OCI-LY7 (cell line): ENCODE data around the gene PSMD4. TPM values are rescaled to one million over a fixed set of nuclear protein-coding genes. Genes with fewer than 3 reads are reported as not detected.

ENCODE experiments used
- BruUV-seq: library from RNA; stranded (reverse); fragments of 400-500 nt; replicated peaks from 2 replicates; lab custom pipeline; 2021; lab: Mats Ljungman, UMichigan
- CTCF ChIA-PET: fragments of 300-600 bp; sonication (Branson Sonifier 250); formaldehyde crosslinking; loops from one replicate; lab custom pipeline; 2022; ENCODE audit warnings: antibody characterized with exemption; ENCODE audit not compliant: unreplicated experiment; lab: Charles Lee
- POLR2A ChIA-PET: fragments of 300-600 bp; sonication (Branson Sonifier 250); formaldehyde crosslinking; loops from one replicate; lab custom pipeline; 2022; ENCODE audit warnings: antibody characterized with exemption; lab: Charles Lee
- DNase-seq: peaks from one replicate; pipeline ENCODE4 v3.0.0-alpha.2; 2015; ENCODE audit warnings: low spot score
- H2AFZ ChIP-seq: fragments of 200-600 bp; sonication (generic), shearing (Covaris generic); 2 replicates; pipeline ENCODE4 v1.6.1; 2014; ENCODE audit warnings: mild to moderate bottlenecking, antibody characterized with exemption, low read length, moderate library complexity
- H3K27ac ChIP-seq: fragments of 200-600 bp; sonication (generic); 2 replicates; pipeline ENCODE4 v1.5.1; 2014; ENCODE audit warnings: mixed run types, low read depth, mild to moderate bottlenecking, moderate library complexity, low read length, inconsistent platforms; ENCODE audit not compliant: poor library complexity, severe bottlenecking
- H3K36me3 ChIP-seq: fragments of 200-600 bp; sonication (generic); 2 replicates; pipeline ENCODE4 v1.6.1; 2014; ENCODE audit warnings: mild to moderate bottlenecking, antibody characterized with exemption, low read length, moderate library complexity, mixed read lengths; ENCODE audit not compliant: insufficient read depth
- H3K4me1 ChIP-seq: fragments of 200-600 bp; sonication (generic); 2 replicates; pipeline ENCODE4 v1.5.1; 2014; ENCODE audit warnings: mild to moderate bottlenecking, low read length; ENCODE audit not compliant: insufficient read depth, poor library complexity, severe bottlenecking
- H3K4me2 ChIP-seq: fragments of 200-600 bp; sonication (generic); 2 replicates; pipeline ENCODE4 v1.6.1; 2014; ENCODE audit warnings: mild to moderate bottlenecking, low read length
- H3K4me3 ChIP-seq: fragments of 200-600 bp; sonication (generic); 2 replicates; pipeline ENCODE4 v1.5.1; 2014; ENCODE audit warnings: mild to moderate bottlenecking, low read depth, low read length; ENCODE audit not compliant: poor library complexity, severe bottlenecking
- H3K79me2 ChIP-seq: fragments of 200-600 bp; sonication (generic); 2 replicates; pipeline ENCODE4 v1.6.1; 2016; ENCODE audit warnings: low read depth, mild to moderate bottlenecking, low read length, moderate library complexity, mixed read lengths; ENCODE audit not compliant: insufficient read depth
- H3K9me2 ChIP-seq: fragments of 200-600 bp; sonication (generic); 2 replicates; pipeline ENCODE4 v1.6.1; 2016; ENCODE audit warnings: mild to moderate bottlenecking, low read length, mixed read lengths; ENCODE audit not compliant: insufficient read depth
- H3K9me3 ChIP-seq: fragments of 200-600 bp; sonication (generic); 2 replicates; pipeline ENCODE4 v1.6.1; 2014; ENCODE audit warnings: mild to moderate bottlenecking, mixed run types, low read length, mixed read lengths
- H4K20me1 ChIP-seq: fragments of 200-600 bp; sonication (generic); 2 replicates; pipeline ENCODE4 v1.6.1; 2014; ENCODE audit warnings: mild to moderate bottlenecking, antibody characterized with exemption, low read length, moderate library complexity, mixed read lengths; ENCODE audit not compliant: insufficient read depth
- CTCF ChIP-seq: fragments of 200-600 bp; sonication (generic); conservative IDR thresholded peaks from 2 replicates; pipeline ENCODE4 v1.5.1; 2014; ENCODE audit warnings: mild to moderate bottlenecking, antibody characterized with exemption, low read length, moderate library complexity, mixed read lengths
- EZH2phosphoT487 ChIP-seq: fragments of 200-600 bp; sonication (generic); IDR thresholded peaks from 2 replicates; pipeline ENCODE4 v1.6.1; 2018; ENCODE audit warnings: low read depth, borderline replicate concordance, mild to moderate bottlenecking, mixed run types, antibody characterized with exemption, low read length, moderate library complexity, mixed read lengths
- intact Hi-C: fragments of 100-400 bp; cut with micrococcal nuclease; formaldehyde crosslinking; loops from one replicate; pipeline ENCODE4 v1.10.0; 2022; ENCODE audit not compliant: unreplicated experiment
- total RNA-seq, 2 experiments: library from RNA; depleted of rRNA in 1 of 2; stranded (reverse); fragments of >200 nt in 1 of 2; shearing (Covaris generic) in 1 of 2; gene quantifications; 2 replicates each; pipeline ENCODE4 v1.2.3, GENCODE V29; 2014 to 2022

Gene PSMD4
- total RNA-seq, 2 experiments from 2014 or later: 118 to 150 TPM

- Histone ChIP-seq H4K20me1 (peaks cover 4% of the 10 kb centered on the region; the same call in 1 of the 2 replicates), H3K79me2 (peaks cover 77% of the 10 kb centered on the region), H3K36me3 (peaks cover 68% of the 10 kb centered on the region), H3K9me2 (no peaks in the 10 kb centered on the region), H3K9me3 (no peaks in the 10 kb centered on the region), H2AFZ (no peak overlapping the region), H3K4me1 (no peaks in the 10 kb centered on the region), H3K4me3 (no peak overlapping the region), H3K4me2 (no peak overlapping the region), H3K27ac (no peak overlapping the region)
- POLR2A ChIA-PET: interaction anchor here (0.6 to 1.2 kb wide), 3 partner anchors 10 to 152 kb away, joined by 3 to 8 read pairs (median 3); partner anchors contain the start of gene MLLT11
- no TSS peak for BruUV-seq
- TF ChIP-seq EZH2phosphoT487 (no peak), CTCF (no peak)
- DNase-seq: no peak
- CTCF ChIA-PET: no interaction called here
- intact Hi-C loops: no loop called here
Measured at GRCh38 chr1:151211972-151212705, 42.4 kb upstream of the PSMD4 start.

GRCh38 chr1:151213560-151213959 lies 41.0 kb upstream of the PSMD4 start:
- Histone ChIP-seq H3K27ac (no peak overlapping the region), H2AFZ (no peak overlapping the region), H4K20me1 (peaks cover 4% of the 10 kb centered on the region; the same call in 1 of the 2 replicates), H3K4me2 (no peak overlapping the region), H3K9me3 (no peaks in the 10 kb centered on the region), H3K79me2 (peaks cover 79% of the 10 kb centered on the region), H3K4me3 (no peak overlapping the region), H3K4me1 (no peaks in the 10 kb centered on the region), H3K36me3 (peaks cover 66% of the 10 kb centered on the region), H3K9me2 (no peaks in the 10 kb centered on the region)
- POLR2A ChIA-PET: interaction anchor here (0.5 to 1.3 kb wide), 4 partner anchors 13 to 186 kb away, joined by 3 read pairs; partner anchors contain the start of genes PIP5K1A and PSMB4
- CTCF ChIA-PET: no interaction called here
- BruUV-seq: TSS peak; percentile 37
- intact Hi-C loops: no loop called here
- TF ChIP-seq EZH2phosphoT487: no peak
- TF ChIP-seq CTCF: no peak
- DNase-seq: no peak

GRCh38 chr1:151221616-151222015 lies 32.9 kb upstream of the PSMD4 start:
- H3K27ac ChIP-seq: no peak overlapping the region
- TF ChIP-seq CTCF (no peak), EZH2phosphoT487 (no peak)
- ChIA-PET CTCF (no interaction called here), POLR2A (interaction anchor here (0.8 kb wide), 1 partner anchor 10 kb away, joined by 3 read pairs; no protein-coding TSS in a partner anchor)
- intact Hi-C loops: no loop called here
- no peak overlapping the region for H2AFZ ChIP-seq
- H3K36me3 ChIP-seq: peaks cover 77% of the 10 kb centered on the region
- no peak overlapping the region for H3K4me2 ChIP-seq
- BruUV-seq: no TSS peak
- no peaks in the 10 kb centered on the region for H4K20me1 ChIP-seq
- H3K9me3 ChIP-seq: no peaks in the 10 kb centered on the region
- no peaks in the 10 kb centered on the region for H3K4me1 ChIP-seq
- H3K4me3 ChIP-seq: no peak overlapping the region
- peaks cover 69% of the 10 kb centered on the region for H3K79me2 ChIP-seq
- DNase-seq: no peak
- H3K9me2 ChIP-seq: no peaks in the 10 kb centered on the region
